ENCODE data around the gene SCN1A.

- no peak for TF ChIP-seq RAD21 (IDR thresholded peaks at IDR 0.05; ENCODE audit: low read depth)
- TF ChIP-seq MAX (IDR thresholded peaks at IDR 0.05) = no peak
- no peak for TF ChIP-seq EP300 (IDR thresholded peaks at IDR 0.05; ENCODE audit: borderline replicate concordance)
- no peak for TF ChIP-seq REST (IDR thresholded peaks at IDR 0.05; ENCODE audit: low read depth)
- TF ChIP-seq TAF1 (IDR thresholded peaks at IDR 0.05; ENCODE audit: low read depth) = no peak
- TF ChIP-seq TEAD4 (IDR thresholded peaks at IDR 0.05) = no peak
- TF ChIP-seq CREB1 (IDR thresholded peaks at IDR 0.05; ENCODE audit: low read depth) = no peak
- TF ChIP-seq CEBPB (IDR thresholded peaks at IDR 0.05) = no peak
- TF ChIP-seq FOXM1 (IDR thresholded peaks at IDR 0.05; ENCODE audit: borderline replicate concordance, low read depth) = no peak
- no peak for TF ChIP-seq NFIC (IDR thresholded peaks at IDR 0.05)
- no peak for TF ChIP-seq YY1 (IDR thresholded peaks at IDR 0.05; ENCODE audit: low read depth)
- no peak for TF ChIP-seq USF1 (IDR thresholded peaks at IDR 0.05)
- TF ChIP-seq EGR1 (IDR thresholded peaks at IDR 0.05) = no peak
Observed at GRCh38 chr2:165938237-165938636, 189.6 kb downstream of the SCN1A start.
